EL (cell line): ENCODE data around the gene ALAS1.

Source experiments
- DNase-seq: peaks from one replicate; pipeline ENCODE4 v3.0.0-alpha.2; 2016

Gene ALAS1

DNA sequence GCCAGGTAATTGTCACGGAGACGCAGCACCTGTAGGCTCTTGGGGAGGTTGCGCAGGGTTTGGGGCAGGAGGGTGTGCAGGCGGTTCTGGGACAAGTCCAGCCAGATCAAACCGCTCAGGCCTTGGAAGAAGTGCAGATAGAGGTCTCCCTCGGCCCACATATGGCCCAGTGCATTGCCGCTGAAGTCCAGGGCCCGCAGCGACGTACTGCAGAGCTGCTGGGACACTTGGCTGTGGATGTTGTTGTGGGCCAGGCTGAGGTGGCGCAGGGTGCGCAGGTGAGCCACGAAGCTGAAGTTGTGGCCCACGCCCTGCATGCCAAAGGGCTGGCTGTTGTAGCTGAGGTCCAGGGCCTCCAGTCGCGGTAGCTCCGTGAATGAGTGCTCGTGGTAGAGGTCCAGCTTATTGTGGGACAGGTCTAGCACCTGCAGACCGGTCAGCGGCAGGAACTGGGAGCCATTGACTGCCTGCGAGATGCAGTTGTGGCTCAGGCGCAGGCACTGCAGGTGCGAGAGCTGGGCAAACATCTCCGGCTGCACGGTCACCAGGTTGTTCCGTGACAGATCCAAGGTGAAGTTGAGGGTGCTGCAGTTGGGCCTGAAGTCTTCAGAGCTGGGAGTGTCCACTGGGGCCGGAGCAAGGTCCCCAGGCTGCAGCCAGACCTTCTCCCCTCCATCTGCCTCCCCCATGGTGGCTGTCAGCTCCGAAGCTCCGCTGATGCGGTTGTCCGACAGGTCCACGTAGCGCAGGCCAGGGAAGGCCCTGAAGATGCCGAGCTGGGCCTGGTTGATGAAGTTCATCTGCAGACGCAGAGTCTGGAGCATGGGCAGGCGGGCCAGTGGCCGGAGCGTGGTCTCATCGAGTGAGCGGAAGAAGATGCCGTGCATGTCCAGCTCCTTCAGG is 24.6 kb downstream of the ALAS1 start:
- no peak for DNase-seq

DNA sequence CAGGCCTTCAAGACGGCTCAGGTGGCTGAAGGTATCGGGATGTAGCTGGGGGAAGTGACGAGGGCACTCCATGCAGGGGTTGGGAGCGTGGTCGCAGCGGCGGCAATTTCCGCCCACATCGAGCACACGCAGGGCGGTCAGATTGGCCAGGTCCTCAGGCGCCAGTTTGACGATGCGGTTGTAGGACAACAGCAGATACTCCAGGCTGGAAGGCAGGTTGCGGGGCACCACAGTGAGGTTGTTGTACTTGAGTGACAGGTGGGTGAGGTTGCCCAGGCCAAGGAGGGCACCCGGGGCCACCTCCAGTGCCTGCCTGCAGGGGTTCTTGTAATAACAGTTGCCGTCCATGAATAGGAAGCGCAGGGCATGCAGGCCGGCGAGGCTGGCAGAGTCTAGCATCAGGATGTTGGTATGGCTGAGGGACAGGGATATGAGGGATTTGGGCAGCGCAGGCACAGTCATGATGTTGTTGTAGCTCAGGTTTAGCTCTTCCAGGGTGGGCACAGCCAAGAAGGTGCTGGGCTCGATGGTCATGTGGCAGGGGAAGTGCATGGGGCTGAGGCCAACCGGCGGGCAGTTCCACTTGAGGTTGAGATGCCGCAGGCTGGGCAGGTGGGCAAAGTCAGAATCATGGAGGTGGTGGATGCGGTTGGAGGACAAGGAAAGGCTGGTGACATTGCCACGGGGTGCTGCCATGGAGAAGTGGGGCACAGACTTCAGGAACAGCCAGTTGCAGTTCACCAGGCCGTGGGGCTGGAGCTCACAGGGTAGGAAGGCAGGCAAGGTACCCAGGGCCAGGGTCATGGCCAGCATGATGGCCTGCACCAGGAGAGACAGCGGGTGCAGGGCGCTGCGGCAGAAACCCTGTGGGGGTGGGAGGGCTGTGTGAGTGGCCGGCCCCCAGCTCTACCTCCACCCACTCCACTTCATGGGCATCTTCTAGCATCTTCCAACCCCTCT is 25.8 kb downstream of the ALAS1 start:
- no peak for DNase-seq

DNA sequence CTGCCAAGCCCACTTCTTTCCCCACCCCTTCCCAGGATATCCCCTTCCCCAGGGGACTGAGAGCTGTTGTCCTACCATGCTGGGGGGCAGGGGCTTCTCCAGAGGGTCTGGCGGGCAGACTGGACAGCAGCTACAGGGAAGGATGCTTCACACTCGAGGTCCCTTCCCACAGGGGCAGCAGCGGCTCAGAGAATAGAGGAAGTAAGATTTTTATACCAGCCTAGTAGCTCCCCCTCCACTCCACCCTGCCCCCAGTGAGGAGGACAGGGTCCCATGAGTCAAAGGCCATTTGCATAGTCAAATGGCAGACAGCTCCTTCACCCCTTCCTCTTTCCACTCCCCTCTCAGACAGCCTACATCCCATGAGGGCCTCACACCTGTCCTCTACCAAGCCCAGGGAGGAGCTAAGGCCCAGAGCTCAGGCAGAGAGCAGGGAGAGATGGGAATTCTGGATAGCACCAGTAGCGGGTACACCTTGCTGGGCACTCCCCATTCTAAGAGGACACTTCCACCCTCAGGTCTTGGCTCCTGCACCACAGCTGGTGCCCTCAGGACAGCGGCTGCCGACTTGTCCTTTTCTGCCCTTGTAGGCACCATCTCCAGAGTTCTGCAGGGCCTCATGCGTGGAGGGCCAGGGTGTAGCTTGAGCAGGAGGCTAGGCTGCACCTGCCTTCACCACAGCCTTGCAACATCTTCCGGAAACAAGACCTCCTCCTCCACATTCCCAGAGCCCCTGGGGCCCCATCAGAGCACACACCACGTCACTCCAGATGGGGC is 27.7 kb downstream of the ALAS1 start, which contains the start of gene TLR9:
Gene TLR9, minus strand, starts transcription at position 194 of the 777 bp plus-strand sequence. Its CDS starts 116 bp downstream, at position 78.
- no peak for DNase-seq

DNA sequence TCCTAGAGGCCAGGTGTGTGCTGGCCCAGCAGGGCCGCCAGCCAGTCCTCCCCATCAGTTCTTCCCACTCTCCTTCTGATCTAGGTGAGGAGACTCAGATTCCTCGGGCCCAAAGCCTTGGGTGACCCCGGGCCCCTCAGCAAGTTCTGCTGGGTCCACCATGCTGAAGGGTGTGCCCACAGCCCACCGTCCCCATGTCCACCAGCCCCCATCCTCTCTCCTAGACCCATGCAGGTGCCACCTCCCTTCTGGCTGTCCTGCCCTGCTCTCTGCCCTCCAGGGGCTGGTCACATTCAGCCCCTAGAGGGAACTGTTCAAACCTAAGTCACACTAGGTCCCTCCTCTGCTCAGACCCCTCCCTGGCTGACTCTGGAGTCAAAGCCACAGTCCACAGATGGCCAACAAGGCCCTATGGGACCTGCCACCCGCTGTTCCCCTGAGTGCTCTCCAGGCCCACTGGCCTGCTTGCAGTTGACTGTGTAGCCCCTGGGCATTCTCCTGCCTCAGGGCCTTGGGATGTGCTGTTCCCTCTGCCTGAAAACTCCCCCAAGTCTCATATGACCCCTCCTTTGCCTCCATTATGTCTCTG is 28.4 kb downstream of the ALAS1 start:
- DNase-seq: no peak

DNA sequence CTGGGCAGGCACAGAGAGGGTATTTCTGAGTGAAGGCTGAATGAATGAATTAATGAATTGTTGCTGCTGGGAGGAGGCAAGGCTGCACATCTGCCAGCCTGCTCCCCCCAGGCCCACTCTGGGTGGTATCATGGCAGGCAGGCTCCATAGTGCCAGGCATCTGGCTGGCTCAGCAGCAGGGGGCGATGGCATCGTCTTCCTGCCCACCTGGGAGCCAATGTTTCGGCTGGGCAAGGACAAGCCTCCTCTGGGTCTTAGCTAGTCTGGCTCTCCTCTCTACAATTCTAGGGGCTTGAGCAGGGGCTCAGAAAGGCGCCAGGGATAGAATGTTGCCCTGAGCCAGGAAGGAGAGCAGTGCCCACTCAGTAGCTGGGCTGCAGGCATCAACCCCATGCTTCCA is 29.2 kb downstream of the ALAS1 start:
- DNase-seq: no peak

DNA sequence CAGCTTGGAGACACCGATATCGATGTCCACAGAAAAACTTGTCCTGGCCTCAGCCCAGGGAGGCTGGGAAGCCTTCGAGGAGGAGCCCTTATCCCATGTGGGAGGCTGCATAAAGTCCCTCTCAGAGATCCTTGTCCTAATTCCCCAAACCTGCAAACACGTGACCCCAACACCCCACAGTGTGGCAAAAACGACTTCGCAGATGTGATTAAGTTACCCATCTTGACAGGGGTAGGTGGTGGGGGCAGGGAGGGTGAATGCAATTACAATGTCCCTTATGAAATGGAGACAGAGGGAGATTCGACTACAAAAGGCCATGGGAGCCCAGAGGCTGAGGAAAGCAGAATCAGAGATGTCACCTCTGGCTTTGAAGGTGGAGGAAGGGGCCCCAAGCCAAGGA is 29.8 kb downstream of the ALAS1 start:
- no peak for DNase-seq

DNA sequence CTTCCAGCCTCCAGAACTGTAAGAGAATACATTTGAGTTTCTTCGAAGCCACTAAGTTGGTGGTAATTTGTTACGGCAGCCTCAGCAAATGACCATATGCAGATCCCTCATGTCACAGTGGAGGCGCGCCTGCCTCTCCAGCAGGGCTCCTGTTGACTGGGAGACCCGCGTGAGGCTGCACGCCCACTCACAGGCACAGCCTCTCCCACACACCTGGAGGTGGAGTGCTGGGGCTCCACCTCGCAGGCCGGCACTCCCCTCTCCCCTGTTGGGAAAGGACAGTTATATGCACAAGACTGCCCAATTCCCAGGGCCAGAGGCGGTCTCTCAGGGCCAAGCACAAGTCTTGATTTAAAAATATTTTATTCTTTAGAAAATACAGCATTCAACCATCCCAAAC is 30.3 kb downstream of the ALAS1 start:
- DNase-seq: no peak

DNA sequence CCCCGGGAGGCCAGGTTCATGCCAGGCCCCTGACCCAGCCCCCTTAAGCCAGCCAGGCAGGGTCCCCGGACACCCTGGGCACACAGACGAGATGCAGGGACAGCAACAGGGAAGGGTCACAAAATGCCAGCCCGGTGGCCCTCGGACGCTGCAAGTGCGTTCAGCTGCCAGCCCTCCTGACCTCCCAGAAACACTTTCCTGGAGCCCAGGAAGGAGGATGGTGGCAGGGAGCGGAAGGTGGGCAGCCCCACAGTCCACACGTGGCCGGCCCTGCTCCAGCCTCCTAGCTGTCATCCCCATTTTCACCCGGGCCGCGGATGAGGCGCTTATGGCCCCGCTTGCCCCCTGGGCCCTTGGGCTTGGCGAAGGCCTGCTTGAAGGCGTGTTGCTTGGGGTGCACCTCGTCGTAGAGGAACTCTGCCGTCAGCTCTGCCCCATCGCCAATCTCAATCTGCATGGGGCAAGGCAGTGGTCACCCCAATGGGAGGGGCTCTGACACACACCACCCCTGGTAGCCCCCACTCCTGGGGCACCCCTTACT is 30.9 kb downstream of the ALAS1 start:
- DNase-seq: no peak

DNA sequence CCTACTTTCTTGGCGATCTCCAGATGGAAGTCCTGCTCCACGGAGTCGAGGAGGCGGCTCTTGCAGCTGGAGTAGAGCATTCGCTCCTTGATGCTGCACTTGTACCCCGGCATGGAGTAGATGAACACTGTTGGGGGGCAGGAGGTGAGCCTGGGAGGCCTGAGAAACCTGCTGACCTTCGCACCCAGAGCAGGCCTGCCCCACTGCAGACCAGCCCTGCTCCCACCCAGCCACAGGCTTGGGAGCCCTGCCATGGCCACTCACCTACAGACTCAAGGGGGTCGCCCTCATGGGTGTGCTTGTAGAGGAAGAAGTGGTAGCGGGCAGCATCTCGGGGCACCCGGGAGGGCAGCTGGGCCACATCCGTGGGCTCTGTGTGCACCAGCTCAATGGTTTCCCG is 31.7 kb downstream of the ALAS1 start:
- DNase-seq: no peak

DNA sequence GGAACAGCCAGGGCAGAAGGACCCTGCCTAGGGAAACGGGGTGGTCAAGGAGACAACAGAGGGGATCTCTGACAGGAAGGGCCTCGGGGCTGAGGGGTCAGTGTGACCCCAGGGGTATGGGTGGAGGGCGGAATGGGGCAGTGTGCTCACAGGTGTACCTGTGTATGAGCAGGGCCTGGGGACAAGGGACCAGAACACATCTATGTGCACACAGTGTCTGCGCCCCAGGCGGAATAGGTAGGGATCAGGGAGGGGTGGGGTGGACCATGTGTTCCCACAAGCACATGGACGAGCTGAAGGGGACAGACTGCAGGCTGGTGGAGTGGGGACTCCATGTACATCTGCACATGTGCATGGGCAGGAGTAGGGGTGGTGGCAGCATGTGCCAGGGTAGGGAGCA is 32.5 kb downstream of the ALAS1 start:
- no peak for DNase-seq

DNA sequence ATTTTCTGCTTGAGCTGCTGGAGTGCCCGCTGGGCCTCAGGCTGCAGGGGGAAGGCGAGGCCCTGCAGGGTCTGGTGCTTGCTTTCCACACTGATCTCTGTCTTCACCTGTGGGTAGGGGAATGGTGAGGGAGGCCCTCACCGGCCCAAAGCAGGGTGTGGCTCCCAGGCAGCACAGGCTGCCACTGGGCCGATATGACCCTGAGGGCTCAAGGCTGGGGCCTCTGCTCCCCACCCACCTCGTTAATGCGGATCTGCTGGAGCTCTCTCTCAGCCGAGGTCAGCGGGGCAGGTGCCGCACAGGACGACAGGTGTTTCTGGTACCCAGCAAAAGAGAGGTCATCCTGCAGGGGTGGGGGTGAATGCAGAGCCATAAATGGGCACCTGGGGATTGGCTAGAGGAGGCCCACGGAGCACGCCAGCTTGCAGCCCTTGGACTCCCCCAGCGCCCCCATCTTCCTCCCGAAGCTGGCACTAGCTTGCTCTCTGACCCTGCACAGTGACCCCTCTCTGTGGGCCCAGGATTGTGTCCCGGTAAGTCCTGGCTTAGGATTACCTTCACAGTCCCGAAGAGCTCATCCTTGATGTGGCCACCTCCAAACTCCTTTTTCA is 33.0 kb downstream of the ALAS1 start:
- DNase-seq: no peak

DNA sequence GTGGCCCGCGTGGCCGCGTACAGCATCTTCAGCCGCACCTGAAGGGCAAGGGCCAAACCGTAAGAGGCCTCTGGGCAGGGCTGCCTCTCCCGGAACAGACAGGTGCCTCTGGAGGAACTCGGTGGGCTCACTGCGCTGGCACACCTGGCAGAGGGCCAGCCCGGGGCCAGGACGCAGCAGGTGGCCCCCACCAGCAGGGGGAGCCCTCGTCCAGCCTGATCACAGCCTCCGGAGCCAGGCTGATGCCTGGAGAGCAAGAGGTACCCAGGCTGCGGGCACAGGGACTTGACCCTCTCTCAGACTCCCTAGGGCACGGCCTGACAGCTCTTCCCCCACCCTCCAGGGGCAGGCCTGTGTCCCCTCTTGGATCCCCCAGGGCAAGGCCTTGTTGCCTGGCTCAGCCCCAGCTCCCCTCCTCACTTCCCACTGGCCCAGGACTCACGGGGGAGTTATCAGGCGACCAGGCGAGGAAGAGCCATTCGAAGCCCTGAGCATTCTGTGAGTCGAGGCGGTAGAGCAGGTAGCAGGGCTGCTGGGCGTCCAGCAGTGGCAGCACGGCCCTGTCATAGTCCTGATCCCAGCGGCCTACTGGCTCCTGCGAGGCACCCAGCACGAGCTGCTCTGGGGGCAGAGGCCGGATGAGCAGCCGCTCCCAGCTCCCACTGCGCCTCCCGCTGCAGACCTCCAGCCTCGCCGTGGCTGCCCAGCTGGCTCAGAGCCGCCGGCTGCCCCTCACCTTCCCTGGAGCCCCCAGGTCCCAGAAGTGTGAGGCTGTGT is 33.7 kb downstream of the ALAS1 start:
- DNase-seq: peak; percentile 59

DNA sequence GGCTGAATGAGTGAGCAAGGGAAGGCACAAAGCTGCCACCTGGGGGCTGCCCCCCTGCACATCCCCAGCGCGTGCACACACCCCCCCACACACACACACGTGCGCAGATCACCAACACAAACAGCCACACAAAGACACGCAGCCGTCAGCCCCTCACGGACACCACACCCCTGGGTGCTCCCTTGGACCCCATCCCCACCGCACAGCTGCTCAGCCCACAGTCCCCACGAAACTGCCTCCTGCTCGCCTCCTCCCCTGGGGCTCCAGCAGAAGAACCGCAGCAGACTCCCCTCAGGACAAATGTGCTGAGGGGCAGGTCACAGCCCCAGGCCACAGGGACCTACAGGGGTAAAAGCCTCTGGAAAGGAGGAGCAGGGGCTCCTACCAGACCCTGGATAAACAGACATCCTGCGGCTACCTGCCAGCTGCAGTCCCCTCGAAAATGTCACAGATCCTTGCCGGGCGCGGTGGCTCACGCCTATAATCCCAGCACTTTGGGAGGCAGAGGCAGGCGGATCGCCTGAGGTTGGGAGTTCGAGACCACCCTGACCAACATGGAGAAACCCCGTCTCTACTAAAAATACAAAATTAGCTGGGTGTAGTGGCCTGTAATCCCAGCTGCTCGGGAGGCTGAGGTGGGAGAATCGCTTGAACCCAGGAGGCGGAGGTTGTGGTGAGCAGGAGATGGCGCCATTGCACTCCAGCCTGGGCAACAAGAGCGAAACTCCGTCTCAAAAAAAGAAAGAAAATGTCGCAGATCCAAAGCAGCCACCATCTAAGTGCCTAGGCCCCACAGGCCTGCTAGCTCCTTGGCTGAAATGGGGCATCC is 34.5 kb downstream of the ALAS1 start:
- DNase-seq: no peak

DNA sequence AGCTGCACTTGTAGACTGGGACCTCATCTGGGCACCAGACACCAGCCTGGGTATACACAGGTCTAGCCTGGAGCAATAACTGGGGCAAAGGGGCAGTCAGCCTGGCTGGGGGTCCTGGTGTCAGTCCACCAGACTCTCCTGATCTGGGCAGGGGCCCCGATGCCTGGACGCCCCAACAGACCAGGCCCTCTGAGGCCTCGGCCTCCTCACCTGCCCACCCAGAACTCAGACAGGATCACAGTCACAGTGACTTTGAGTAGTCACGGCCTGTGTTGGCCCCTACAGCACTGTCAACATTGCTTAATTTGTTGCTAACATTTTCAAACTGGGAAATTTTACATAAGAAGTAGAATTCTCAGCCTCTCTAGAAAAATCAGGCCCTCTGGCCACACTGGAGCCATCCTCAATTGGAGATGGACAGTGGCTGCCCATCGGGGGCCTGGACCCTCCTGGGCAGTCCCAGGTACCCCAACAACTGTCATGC is 35.2 kb downstream of the ALAS1 start:
- no peak for DNase-seq

DNA sequence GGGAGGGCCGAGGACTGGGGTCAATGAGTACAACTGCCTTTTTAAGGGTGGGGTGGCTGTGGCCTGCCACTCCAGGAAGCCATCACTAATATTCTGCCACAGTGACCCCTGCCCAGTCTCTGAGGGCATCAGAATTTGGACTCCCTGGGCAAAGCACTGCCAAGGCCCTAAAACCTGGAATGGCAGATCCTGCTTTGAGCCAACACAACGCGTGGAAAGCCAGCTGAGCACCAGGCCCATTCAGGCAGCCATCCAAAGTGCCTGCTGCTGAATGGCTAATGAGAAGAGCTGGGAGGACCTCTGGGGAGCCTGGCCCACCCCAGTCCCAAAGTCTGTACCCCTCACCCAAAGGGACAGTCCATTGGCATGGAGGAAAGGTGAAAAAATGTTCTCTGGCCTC is 36.0 kb downstream of the ALAS1 start:
- no peak for DNase-seq

DNA sequence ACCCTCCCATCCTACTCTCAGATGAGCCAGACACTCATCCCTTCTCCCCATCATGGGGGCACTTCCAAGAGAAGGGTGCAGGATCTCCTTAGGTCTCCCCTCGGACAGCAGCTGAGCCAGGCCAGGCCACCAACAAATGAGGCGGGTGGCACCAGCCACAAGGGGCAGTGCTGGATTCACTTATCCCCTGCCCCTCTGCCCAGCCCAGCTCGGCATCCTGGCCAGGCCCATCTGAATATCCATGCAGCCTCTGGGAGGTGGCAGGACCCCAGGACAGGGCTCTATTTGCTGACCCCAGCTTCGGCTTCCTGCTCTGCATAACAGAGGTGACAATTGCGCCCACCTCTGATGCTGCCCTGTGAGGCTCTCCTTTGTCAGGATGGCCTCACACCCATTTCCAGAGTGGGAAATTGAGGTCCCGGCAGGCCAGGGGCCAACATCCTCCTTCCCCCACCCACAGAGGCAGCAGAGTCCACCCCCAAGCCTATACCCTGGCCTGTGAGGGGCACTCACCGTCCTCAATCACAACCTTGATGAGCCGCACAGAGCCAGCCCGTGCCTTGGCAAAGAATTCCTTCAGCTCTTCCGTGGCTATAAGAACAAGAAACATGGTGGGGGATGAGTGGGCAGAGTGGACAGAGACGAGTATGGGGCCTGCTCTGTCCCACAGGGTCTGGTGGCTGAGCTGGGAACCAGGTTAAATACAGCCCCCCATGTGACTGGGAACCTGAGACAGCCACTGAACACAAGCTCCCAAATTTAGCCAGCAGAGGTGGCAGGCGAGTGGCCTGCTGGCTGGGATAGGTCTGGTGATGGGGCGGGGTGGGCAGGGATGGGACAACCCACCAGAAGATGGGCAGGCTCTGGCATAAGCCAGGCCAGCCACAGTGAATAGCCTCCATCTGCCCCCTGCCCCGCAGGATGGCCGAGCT is 36.8 kb downstream of the ALAS1 start:
- DNase-seq: no peak

DNA sequence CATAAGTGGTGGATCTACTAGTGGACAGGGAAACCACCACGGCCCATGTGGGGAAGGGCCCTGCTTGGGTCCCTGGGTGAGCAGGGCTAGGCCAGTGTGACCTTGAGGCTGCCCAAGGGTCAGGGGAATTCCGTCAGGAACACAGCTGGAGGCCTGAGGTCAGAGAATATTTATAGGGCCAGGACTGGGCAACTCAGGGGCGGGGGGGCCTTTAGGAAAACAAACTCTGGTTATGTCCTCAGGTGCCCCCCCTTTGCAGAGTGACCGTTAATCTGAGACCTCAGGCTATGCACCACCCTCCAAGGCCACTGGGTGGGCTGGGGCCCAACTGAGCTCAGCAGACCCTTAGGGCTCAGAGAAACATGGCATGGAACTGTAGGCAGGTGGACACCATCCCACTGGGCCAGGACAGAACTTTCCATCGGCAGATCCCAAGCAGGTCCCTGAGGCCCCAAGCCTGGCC is 38.5 kb downstream of the ALAS1 start:
- no peak for DNase-seq

DNA sequence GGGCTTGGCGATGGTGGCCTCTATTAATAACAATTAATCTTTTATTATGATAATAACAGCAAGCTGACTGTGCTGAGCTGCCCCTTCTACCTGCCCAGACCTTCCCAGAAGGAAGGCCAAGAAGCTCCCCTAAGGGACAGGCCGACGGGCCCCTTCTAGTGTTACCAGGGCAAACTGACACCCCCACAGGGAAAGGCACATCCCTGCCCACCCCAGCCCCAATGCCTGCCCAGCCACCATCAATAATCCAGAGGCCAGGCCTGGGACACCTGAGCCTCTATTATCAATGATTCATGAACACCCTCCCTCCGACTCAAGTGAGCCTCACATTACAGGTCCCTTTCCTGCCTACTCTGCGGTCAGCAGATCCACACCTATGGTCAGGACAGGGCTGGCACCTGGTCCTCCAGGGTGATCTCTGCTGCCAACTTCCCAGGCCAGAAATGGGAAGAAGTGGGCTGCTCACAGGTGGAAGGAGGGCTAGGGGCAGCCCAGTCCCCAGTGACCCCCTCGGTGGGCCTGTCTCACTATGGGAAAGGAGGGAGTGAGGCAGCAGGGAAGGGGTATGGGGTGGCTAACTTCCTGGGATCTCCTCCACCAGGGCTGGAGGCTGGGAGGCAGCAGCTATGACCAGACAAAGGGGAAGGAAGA is 39.2 kb downstream of the ALAS1 start:
- DNase-seq: no peak
